IMR-90 (cell line): ENCODE results near the gene CALD1. TPM values are rescaled to one million over a fixed set of nuclear protein-coding genes. Genes with fewer than 3 reads are reported as not detected.

ENCODE experiments used
- ATAC-seq: fragments of 200-7000 bp; cut with Tn5 transposase; 2 replicates; pipeline ENCODE4 v1.9.1; 2020; ENCODE audit warnings: low read depth, mild to moderate bottlenecking, moderate library complexity
- BruUV-seq: library from RNA; stranded (reverse); fragments of 400-500 nt; replicated peaks from 2 replicates; lab custom pipeline; 2021; lab: Mats Ljungman, UMichigan
- CTCF ChIA-PET: fragments of 300-600 bp; formaldehyde crosslinking; extraction: SDS; loops from one replicate; lab custom pipeline; 2021; ENCODE audit warnings: antibody characterized with exemption; lab: Yijun Ruan, JAX
- POLR2A ChIA-PET: fragments of 300-600 bp; sonication (Branson Sonifier 250); formaldehyde crosslinking; loops from one replicate; lab custom pipeline; 2022; ENCODE audit warnings: antibody characterized with exemption; ENCODE audit not compliant: unreplicated experiment; lab: Charles Lee
- DNase-seq: peaks from one replicate; pipeline ENCODE4 v3.0.0; 2013
- H2AFZ ChIP-seq: replicated peaks from 2 replicates; pipeline ENCODE3; 2013; ENCODE audit warnings: low read length, mild to moderate bottlenecking; ENCODE audit not compliant: poor library complexity
- H2AK5ac ChIP-seq: 2 replicates; pipeline ENCODE4 v1.6.1; 2013; ENCODE audit warnings: low read depth, low read length, inconsistent platforms
- H2AK9ac ChIP-seq: replicated peaks from 2 replicates; pipeline ENCODE3; 2013; ENCODE audit warnings: mild to moderate bottlenecking, low read depth, low read length, moderate library complexity; ENCODE audit not compliant: poor library complexity
- H2BK120ac ChIP-seq: 2 replicates; pipeline ENCODE4 v1.6.1; 2013; ENCODE audit warnings: low read depth, low read length, inconsistent platforms
- H2BK15ac ChIP-seq: 3 replicates; pipeline ENCODE4 v1.6.1; 2013; ENCODE audit warnings: low read depth, low read length, inconsistent platforms
- H2BK20ac ChIP-seq: 2 replicates; pipeline ENCODE4 v1.6.1; 2013; ENCODE audit warnings: low read depth, mild to moderate bottlenecking, inconsistent platforms, low read length, moderate library complexity
- H2BK5ac ChIP-seq: 2 replicates; pipeline ENCODE4 v1.6.1; 2013; ENCODE audit warnings: mild to moderate bottlenecking, low read depth, low read length, inconsistent platforms; ENCODE audit not compliant: poor library complexity, severe bottlenecking
- H3K14ac ChIP-seq: replicated peaks from 2 replicates; pipeline ENCODE4 v1.6.1; 2013; ENCODE audit warnings: low read depth, low read length, inconsistent platforms
- H3K18ac ChIP-seq: 2 replicates; pipeline ENCODE4 v1.6.1; 2013; ENCODE audit warnings: low read depth, low read length, control low read depth
- H3K23ac ChIP-seq: 2 replicates; pipeline ENCODE4 v1.6.1; 2013; ENCODE audit warnings: low read depth, low read length, inconsistent platforms
- H3K27ac ChIP-seq: 2 replicates; pipeline ENCODE4 v1.5.1; 2013; ENCODE audit warnings: mild to moderate bottlenecking, control low read depth, low read length; ENCODE audit not compliant: insufficient read depth
- H3K27me3 ChIP-seq: 2 replicates; pipeline ENCODE4 v1.6.1; 2013; ENCODE audit warnings: low read length; ENCODE audit not compliant: control insufficient read depth, insufficient read depth
- H3K36me3 ChIP-seq: 2 replicates; pipeline ENCODE4 v1.6.1; 2013; ENCODE audit warnings: low read length, mixed read lengths; ENCODE audit not compliant: control insufficient read depth, insufficient read depth
- H3K4ac ChIP-seq: 2 replicates; pipeline ENCODE4 v1.6.1; 2013; ENCODE audit warnings: low read depth, low read length, inconsistent platforms
- H3K4me1 ChIP-seq: 2 replicates; pipeline ENCODE4 v1.6.1; 2013; ENCODE audit warnings: low read length, mixed read lengths; ENCODE audit not compliant: control insufficient read depth, insufficient read depth
- H3K4me2 ChIP-seq: 2 replicates; pipeline ENCODE4 v1.6.1; 2013; ENCODE audit warnings: low read depth, mild to moderate bottlenecking, control low read depth, low read length, moderate library complexity
- H3K4me3 ChIP-seq: 2 replicates; pipeline ENCODE4 v1.5.1; 2013; ENCODE audit warnings: low read depth, mild to moderate bottlenecking, control low read depth, low read length, moderate library complexity; ENCODE audit not compliant: insufficient read depth
- H3K56ac ChIP-seq: 2 replicates; pipeline ENCODE4 v1.6.1; 2013; ENCODE audit warnings: low read length, inconsistent platforms; ENCODE audit not compliant: insufficient read depth; ENCODE audit errors: extremely low read depth
- H3K79me1 ChIP-seq, 2 experiments: 2 replicates each; pipeline ENCODE4 v1.6.1; 2013; ENCODE audit warnings: low read length in 2 of 2, inconsistent platforms in 1 of 2, low read depth in 1 of 2
- H3K9ac ChIP-seq: 2 replicates; pipeline ENCODE4 v1.6.1; 2013; ENCODE audit warnings: low read depth, low read length, control low read depth
- H3K9me1 ChIP-seq: 2 replicates; pipeline ENCODE4 v1.6.1; 2013; ENCODE audit warnings: low read length, inconsistent platforms; ENCODE audit not compliant: insufficient read depth
- H3K9me3 ChIP-seq: 2 replicates; pipeline ENCODE4 v1.6.1; 2013; ENCODE audit warnings: low read length; ENCODE audit not compliant: control insufficient read depth, insufficient read depth
- H4K20me1 ChIP-seq: 2 replicates; pipeline ENCODE4 v1.6.1; 2013; ENCODE audit warnings: low read length, inconsistent platforms; ENCODE audit not compliant: insufficient read depth
- H4K5ac ChIP-seq: 2 replicates; pipeline ENCODE4 v1.6.1; 2013; ENCODE audit warnings: mild to moderate bottlenecking, low read depth, low read length, control low read depth
- H4K8ac ChIP-seq, 2 experiments: 2 replicates each; pipeline ENCODE4 v1.6.1; 2013; ENCODE audit warnings: low read depth in 2 of 2, low read length in 2 of 2, control low read depth in 1 of 2, inconsistent platforms in 1 of 2
- H4K91ac ChIP-seq: 2 replicates; pipeline ENCODE4 v1.6.1; 2013; ENCODE audit warnings: low read depth, low read length, inconsistent platforms; ENCODE audit not compliant: insufficient read depth
- CEBPB ChIP-seq: IDR thresholded peaks from 2 replicates; pipeline ENCODE4 v1.6.1; 2012; ENCODE audit warnings: low read depth, low read length, improper control_type of control experiment
- MAFK ChIP-seq: IDR thresholded peaks from 2 replicates; pipeline ENCODE4 v1.6.1; 2012; ENCODE audit warnings: low read depth, low read length, improper control_type of control experiment
- NFE2L2 ChIP-seq: fragments of 150-350 bp; IDR thresholded peaks from 2 replicates; pipeline ENCODE4 v1.6.1; 2016; ENCODE audit warnings: low read depth, mild to moderate bottlenecking, low read length
- RAD21 ChIP-seq: IDR thresholded peaks from 2 replicates; pipeline ENCODE4 v1.6.1; 2012; ENCODE audit warnings: low read length, improper control_type of control experiment
- RFX5 ChIP-seq: IDR thresholded peaks from 2 replicates; pipeline ENCODE4 v1.8.0; 2012; ENCODE audit warnings: low read depth, mild to moderate bottlenecking, low read length, moderate library complexity
- SMC3 ChIP-seq: fragments of 150-350 bp; IDR thresholded peaks from 2 replicates; pipeline ENCODE4 v1.6.1; 2016; ENCODE audit warnings: low read depth, mild to moderate bottlenecking, antibody characterized with exemption, low read length, moderate library complexity
- WGBS, 2 experiments: methylation state at CpG; one replicate each; pipeline versions ENCODE4 v1.1.5 to v1.1.7; 2013; ENCODE audit warnings: missing lambda C conversion rate in 2 of 2; ENCODE audit not compliant: insufficient read length in 1 of 2; ENCODE audit errors: extremely low coverage in 2 of 2; 5-methylcytosine and 5-hydroxymethylcytosine counted together
- dilution Hi-C: fragments of 300-500 bp; cut with HindIII; formaldehyde crosslinking; loops from one replicate; pipeline ENCODE4 v1.14.3; 2018; ENCODE audit warnings: low sequenced_read_pairs; ENCODE audit not compliant: unreplicated experiment
- in situ Hi-C: fragments of 300-500 bp; cut with MboI; formaldehyde crosslinking; loops from 3 replicates; pipeline ENCODE4 v1.14.3; 2019; ENCODE audit warnings: low sequenced_read_pairs, inconsistent platforms, mixed read lengths
- intact Hi-C: fragments of 100-400 bp; cut with micrococcal nuclease; formaldehyde crosslinking; loops from 2 replicates; pipeline ENCODE4 v1.10.0; 2022
- polyA plus RNA-seq, 3 experiments: library from polyadenylated mRNA; depleted of rRNA; stranded (reverse); fragments of >200 nt; gene quantifications; 2 replicates each; pipeline ENCODE4 v1.2.3, GENCODE V29; 2012; ENCODE audit warnings: low replicate concordance in 1 of 3
- total RNA-seq: library from RNA; depleted of rRNA; stranded (reverse); fragments of >200 nt; gene quantifications from 2 replicates; pipeline ENCODE4 v1.2.3, GENCODE V29; 2012

CALD1 gene
- total and polyA plus RNA-seq, 2 of the 4 experiments (the other 2 are of a cell fraction), result 375 to 487 TPM

GRCh38 chr7:134768243-134768642 lies 11.2 kb upstream of the CALD1 start:
- no peak overlapping the region for H3K4me3 ChIP-seq
- no peaks in the 10 kb centered on the region for H3K36me3 ChIP-seq
- no peaks in the 10 kb centered on the region for H4K20me1 ChIP-seq
- no peak for ATAC-seq
- peaks cover 12% of the 10 kb centered on the region for H3K9me1 ChIP-seq
- H3K27ac ChIP-seq, result no peak overlapping the region
- no peak overlapping the region for H4K5ac ChIP-seq
- peak overlapping the region; percentile 46; the same call in 1 of the 2 replicates for H3K23ac ChIP-seq
- peaks cover 14% of the 10 kb centered on the region for H3K4me1 ChIP-seq
- 86% methylated on average over 1 of the region's 4 CpGs; no CpG with 5 or more reads in 1 of the 2 experiments for WGBS, 2 experiments
- H2BK20ac ChIP-seq, result peak overlapping the region; percentile 63
- peak overlapping the region; percentile 91 for H2BK120ac ChIP-seq
- no peak for DNase-seq
- peak overlapping the region; percentile 47; the same call in 1 of the 2 replicates for H2AK5ac ChIP-seq
- H3K4me2 ChIP-seq, result no peak overlapping the region
- peak overlapping the region; percentile 81; the same call in 1 of the 2 replicates for H3K18ac ChIP-seq
- CTCF ChIA-PET, result interaction anchor here (1.3 to 1.9 kb wide), 2 partner anchors 12 to 78 kb away, joined by 7 to 11 read pairs; no protein-coding TSS in a partner anchor
- 0 out of 4 replicates have a peak overlapping the region, but pooled peaks of 1 of the 2 experiments have one; percentile 48 for H4K8ac ChIP-seq
- H2AFZ ChIP-seq, result no peak overlapping the region
- BruUV-seq, result no TSS peak
- no peaks in the 10 kb centered on the region for H3K9me3 ChIP-seq
- no peaks in the 10 kb centered on the region for H3K27me3 ChIP-seq
- H3K56ac ChIP-seq, result no peak overlapping the region
- POLR2A ChIA-PET, result interaction anchor here (2.1 kb wide), 1 partner anchor 12 kb away, joined by 16 read pairs; the partner anchor contains the start of gene CALD1
- dilution Hi-C loops (no loop called here), intact Hi-C loops (no loop called here), in situ Hi-C loops (no loop called here)
- peak overlapping the region; percentile 48 for H2BK5ac ChIP-seq
- peak overlapping the region; percentile 85 for H3K4ac ChIP-seq
- no peak overlapping the region for H3K9ac ChIP-seq
- no peak overlapping the region for H2AK9ac ChIP-seq
- no peak for TF ChIP-seq SMC3
- TF ChIP-seq NFE2L2, result no peak
- no peak for TF ChIP-seq MAFK
- no peak for TF ChIP-seq CEBPB
- TF ChIP-seq RFX5, result no peak
- no peak for TF ChIP-seq RAD21
- peak overlapping the region; percentile 72 for H3K14ac ChIP-seq
- H3K79me1 ChIP-seq, result peaks cover 0 to 15% of the 10 kb centered on the region in 2 experiments; a peak in 2 of 4 replicates
- H4K91ac ChIP-seq, result peak overlapping the region; percentile 14
- peak overlapping the region; percentile 88; the same call in 2 of the 3 replicates for H2BK15ac ChIP-seq
